K562 (cell line): ENCODE results near the gene RNF39. TPM values are rescaled to one million over a fixed set of nuclear protein-coding genes. Genes with fewer than 3 reads are reported as not detected.

ENCODE experiments used
- ATAC-seq: fragments of 200-7000 bp; cut with Tn5 transposase; 3 replicates; pipeline ENCODE4 v1.9.1; 2020; ENCODE audit warnings: moderate library complexity
- BruUV-seq: library from RNA; stranded (reverse); fragments of 400-500 nt; replicated peaks from 2 replicates; lab custom pipeline; 2021; lab: Mats Ljungman, UMichigan
- CTCF ChIA-PET: fragments of 300-600 bp; formaldehyde crosslinking; extraction: SDS; loops from one replicate; lab custom pipeline; 2021; ENCODE audit warnings: low intra/inter-chr PET ratio; lab: Yijun Ruan, JAX
- POLR2A ChIA-PET: fragments of 300-600, 350-650 bp; sonication (Branson Sonifier 250); formaldehyde crosslinking; extraction: SDS; loops from one replicate; lab custom pipeline; 2021; ENCODE audit warnings: antibody characterized with exemption, inconsistent platforms; lab: Yijun Ruan, JAX
- DNase-seq, 4 experiments: peaks; one replicate each; pipeline versions ENCODE4 v3.0.0 to v3.0.0-alpha.2; 2011 to 2018; ENCODE audit warnings: low spot score in 3 of 4, mixed read lengths in 3 of 4; ENCODE audit errors: extremely low read depth in 1 of 4
- FAIRE-seq: peaks from 2 replicates; lab custom pipeline; 2011; peaks lifted over from hg19 to GRCh38; lab: Jason Lieb, UNC
- H2AFZ ChIP-seq: 2 replicates; pipeline ENCODE4 v1.6.0; 2011; ENCODE audit warnings: low read depth, low read length, control low read depth, inconsistent platforms
- H3K27ac ChIP-seq: fragments of 200-600 bp; 3 replicates; pipeline ENCODE4 v1.8.0; 2011; ENCODE audit warnings: low read depth, mild to moderate bottlenecking, control low read depth, inconsistent platforms, low read length, moderate library complexity, mixed read lengths; ENCODE audit errors: extremely low read depth
- H3K27me3 ChIP-seq, 2 experiments: fragments of 300-600 bp in 1 of 2; 2 replicates in 1 of 2; 3 replicates in 1 of 2; pipeline versions ENCODE4 v1.6.0 to v1.8.0; 2011; ENCODE audit warnings: inconsistent platforms in 2 of 2, low read length in 2 of 2, mild to moderate bottlenecking in 1 of 2, mixed read lengths in 1 of 2, moderate library complexity in 1 of 2; ENCODE audit not compliant: control insufficient read depth in 2 of 2, insufficient read depth in 2 of 2
- H3K36me3 ChIP-seq: fragments of 300-600 bp; 3 replicates; pipeline ENCODE4 v1.8.0; 2011; ENCODE audit warnings: mild to moderate bottlenecking, low read length, inconsistent platforms; ENCODE audit not compliant: control insufficient read depth, insufficient read depth
- H3K4me1 ChIP-seq, 2 experiments: fragments of 200-600 bp in 1 of 2; replicated peaks in 1 of 2; 2 replicates in 1 of 2; 3 replicates in 1 of 2; pipeline versions ENCODE4 v1.5.1 to v1.8.0; 2011; ENCODE audit warnings: inconsistent platforms in 2 of 2, low read length in 2 of 2, mild to moderate bottlenecking in 1 of 2, mixed read lengths in 1 of 2, moderate library complexity in 1 of 2; ENCODE audit not compliant: control insufficient read depth in 2 of 2, insufficient read depth in 2 of 2
- H3K4me2 ChIP-seq: 2 replicates; pipeline ENCODE4 v1.6.1; 2011; ENCODE audit warnings: low read length, control low read depth, inconsistent platforms, mixed read lengths; ENCODE audit not compliant: insufficient read depth
- H3K4me3 ChIP-seq: fragments of 200-600 bp; sonication (generic), shearing (Covaris generic); 2 replicates; pipeline ENCODE4 v1.5.1; 2016; ENCODE audit warnings: control low read depth, inconsistent platforms
- H3K79me2 ChIP-seq: fragments of 200-600 bp; 3 replicates; pipeline ENCODE4 v1.8.0; 2011; ENCODE audit warnings: low read length, inconsistent platforms; ENCODE audit not compliant: control insufficient read depth, insufficient read depth
- H3K9ac ChIP-seq, 2 experiments: 2 replicates each; pipeline versions ENCODE4 v1.6.0 to v1.6.1; 2011; ENCODE audit warnings: low read depth in 2 of 2, low read length in 2 of 2, control low read depth in 1 of 2, inconsistent platforms in 1 of 2, mild to moderate bottlenecking in 1 of 2, mixed read lengths in 1 of 2; ENCODE audit not compliant: insufficient read depth in 1 of 2
- H3K9me1 ChIP-seq: one replicate; pipeline ENCODE4 v1.6.0; 2011; ENCODE audit warnings: inconsistent platforms, mild to moderate bottlenecking, low read length, moderate library complexity; ENCODE audit not compliant: control insufficient read depth, insufficient read depth
- H3K9me3 ChIP-seq: replicated peaks from 2 replicates; pipeline ENCODE4 v1.5.1; 2011; ENCODE audit warnings: low read depth, low read length, inconsistent platforms; ENCODE audit not compliant: control insufficient read depth, insufficient read depth
- H4K20me1 ChIP-seq: replicated peaks from 2 replicates; pipeline ENCODE4 v1.6.1; 2011; ENCODE audit warnings: low read length, inconsistent platforms, mixed read lengths; ENCODE audit not compliant: control insufficient read depth, insufficient read depth
- ATF1 ChIP-seq, 2 experiments: fragments of 450-650 bp in 1 of 2; IDR thresholded peaks; 2 replicates each; pipeline ENCODE4 v1.6.1; 2016; ENCODE audit warnings: missing compliant biosample characterization in 1 of 2, missing genetic modification characterization in 1 of 2
- ATF7 ChIP-seq: fragments of 450-650 bp; IDR thresholded peaks from 2 replicates; pipeline ENCODE4 v1.7.1; 2014; ENCODE audit warnings: mild to moderate bottlenecking, moderate library complexity
- CHD4 ChIP-seq: fragments of 200-600 bp; sonication (generic); IDR thresholded peaks from 3 replicates; pipeline ENCODE4 v1.6.1; 2012; ENCODE audit warnings: low read depth, mild to moderate bottlenecking, mixed read lengths, low read length, inconsistent platforms; ENCODE audit not compliant: insufficient read depth, insufficient replicate concordance, poor library complexity, severe bottlenecking
- CLOCK ChIP-seq: fragments of 250-450 bp; sonication (Bioruptor Pico); IDR thresholded peaks from 2 replicates; pipeline ENCODE4 v1.4.0; 2020; ENCODE audit warnings: mild to moderate bottlenecking, moderate library complexity, borderline replicate concordance
- CXXC5 ChIP-seq: fragments of 250-450 bp; sonication (Bioruptor Pico); IDR thresholded peaks from 2 replicates; pipeline ENCODE4 v1.8.0; 2022; ENCODE audit warnings: inconsistent platforms, mild to moderate bottlenecking, moderate library complexity
- GTF2F1 ChIP-seq: IDR thresholded peaks from 2 replicates; pipeline ENCODE4 v1.6.1; 2011; ENCODE audit warnings: low read depth, low read length, improper control_type of control experiment
- HMGN3 ChIP-seq: IDR thresholded peaks from 2 replicates; pipeline ENCODE4 v1.6.1; 2011; ENCODE audit warnings: borderline replicate concordance, low read depth, mild to moderate bottlenecking, mixed read lengths, low read length; ENCODE audit not compliant: insufficient read length; ENCODE audit errors: extremely low read depth
- ILK ChIP-seq: fragments of 450-650 bp; IDR thresholded peaks from 2 replicates; pipeline ENCODE4 v1.6.1; 2016; ENCODE audit warnings: missing genetic modification characterization, low read depth, mild to moderate bottlenecking, missing compliant biosample characterization, moderate library complexity, borderline replicate concordance
- KLF16 ChIP-seq: IDR thresholded peaks from 2 replicates; pipeline ENCODE4 v1.6.1; 2016; ENCODE audit warnings: antibody characterized with exemption
- POLR2AphosphoS5 ChIP-seq: IDR thresholded peaks from 2 replicates; pipeline ENCODE4 v1.6.1; 2011; ENCODE audit warnings: mild to moderate bottlenecking, low read depth, low read length, moderate library complexity; ENCODE audit not compliant: control insufficient read depth, insufficient read depth
- RB1 ChIP-seq: fragments of 450-650 bp; IDR thresholded peaks from 2 replicates; pipeline ENCODE4 v1.6.1; 2017; ENCODE audit warnings: low read depth, mild to moderate bottlenecking
- SUPT5H ChIP-seq: fragments of 450-650 bp; IDR thresholded peaks from 2 replicates; pipeline ENCODE4 v1.6.1; 2016
- TEAD1 ChIP-seq, 2 experiments: fragments of 450-650 bp in 1 of 2; sonication (generic) in 1 of 2; formaldehyde crosslinking; IDR thresholded peaks; 2 replicates each; pipeline versions ENCODE4 v1.4.0 to v1.8.0; 2020 to 2022; ENCODE audit warnings: mild to moderate bottlenecking in 2 of 2, missing genetic modification reagents in 1 of 2
- WHSC1 ChIP-seq: IDR thresholded peaks from one replicate; pipeline ENCODE4 v1.6.1; 2012; ENCODE audit warnings: low read length, control low read depth, inconsistent platforms
- ZFP36 ChIP-seq: fragments of 150-350 bp; IDR thresholded peaks from 2 replicates; pipeline ENCODE4 v1.6.1; 2018; ENCODE audit warnings: low read length, low read depth; ENCODE audit not compliant: partially characterized antibody
- WGBS: fragments of 100-300 bp; shearing (Covaris generic); methylation state at CpG from one replicate; pipeline ENCODE4 v1.1.6; 2016; ENCODE audit warnings: low coverage, mixed read lengths; ENCODE audit not compliant: insufficient coverage; ENCODE audit errors: missing lambda C conversion rate; 5-methylcytosine and 5-hydroxymethylcytosine counted together
- in situ Hi-C: fragments of 300-500 bp; cut with MboI; formaldehyde crosslinking; loops from 4 replicates; pipeline ENCODE4 v1.15.0; 2018; ENCODE audit warnings: inconsistent platforms, mixed read lengths
- intact Hi-C: fragments of 100-400 bp; cut with micrococcal nuclease; formaldehyde crosslinking; loops from 2 replicates; pipeline ENCODE4 v1.14.2; 2022
- polyA plus RNA-seq, 8 experiments: library from polyadenylated mRNA; depleted of rRNA in 4 of 8; stranded (reverse) in 5 of 8; unstranded in 3 of 8; fragments of >200 nt; fragmentation: Nextera tagmentation in 2 of 8; fragmentation: Illumina TruSeq in 1 of 8; extraction: Ambion mirVana in 2 of 8; extraction: Trizol in 1 of 8; gene quantifications; 2 replicates each; pipeline versions ENCODE4 v1.2.1 to v1.2.3, GENCODE V29; 2011 to 2014; ENCODE audit warnings: inconsistent platforms in 1 of 8, missing spikeins in 1 of 8
- total RNA-seq, 7 experiments: library from RNA; depleted of rRNA in 6 of 7; stranded (reverse); fragments of >200 nt in 6 of 7; fragmentation: Illumina TruSeq in 2 of 7; extraction: Trizol in 2 of 7; gene quantifications; 2 replicates each; pipeline versions ENCODE4 v1.2.1 to v1.2.3, GENCODE V29; 2011 to 2021; ENCODE audit warnings: low replicate concordance in 1 of 7
- TF ChIP-seq, protein P1 (sequence below), 2 experiments: IDR thresholded peaks; 2 replicates each; pipeline ENCODE4 v1.6.1; 2011; ENCODE audit warnings: borderline replicate concordance in 1 of 2, control low read depth in 1 of 2, low read depth in 1 of 2, low read length in 1 of 2, mild to moderate bottlenecking in 1 of 2, mixed read lengths in 1 of 2, moderate library complexity in 1 of 2; ENCODE audit not compliant: insufficient read depth in 1 of 2, insufficient read length in 1 of 2, poor library complexity in 1 of 2, severe bottlenecking in 1 of 2; ENCODE audit errors: extremely low read depth in 1 of 2

The RNF39 gene
- total and polyA plus RNA-seq, 9 of the 15 experiments (the other 6 are each of a cell fraction or from before 2014, with no cell fraction given) = not detected

DNA sequence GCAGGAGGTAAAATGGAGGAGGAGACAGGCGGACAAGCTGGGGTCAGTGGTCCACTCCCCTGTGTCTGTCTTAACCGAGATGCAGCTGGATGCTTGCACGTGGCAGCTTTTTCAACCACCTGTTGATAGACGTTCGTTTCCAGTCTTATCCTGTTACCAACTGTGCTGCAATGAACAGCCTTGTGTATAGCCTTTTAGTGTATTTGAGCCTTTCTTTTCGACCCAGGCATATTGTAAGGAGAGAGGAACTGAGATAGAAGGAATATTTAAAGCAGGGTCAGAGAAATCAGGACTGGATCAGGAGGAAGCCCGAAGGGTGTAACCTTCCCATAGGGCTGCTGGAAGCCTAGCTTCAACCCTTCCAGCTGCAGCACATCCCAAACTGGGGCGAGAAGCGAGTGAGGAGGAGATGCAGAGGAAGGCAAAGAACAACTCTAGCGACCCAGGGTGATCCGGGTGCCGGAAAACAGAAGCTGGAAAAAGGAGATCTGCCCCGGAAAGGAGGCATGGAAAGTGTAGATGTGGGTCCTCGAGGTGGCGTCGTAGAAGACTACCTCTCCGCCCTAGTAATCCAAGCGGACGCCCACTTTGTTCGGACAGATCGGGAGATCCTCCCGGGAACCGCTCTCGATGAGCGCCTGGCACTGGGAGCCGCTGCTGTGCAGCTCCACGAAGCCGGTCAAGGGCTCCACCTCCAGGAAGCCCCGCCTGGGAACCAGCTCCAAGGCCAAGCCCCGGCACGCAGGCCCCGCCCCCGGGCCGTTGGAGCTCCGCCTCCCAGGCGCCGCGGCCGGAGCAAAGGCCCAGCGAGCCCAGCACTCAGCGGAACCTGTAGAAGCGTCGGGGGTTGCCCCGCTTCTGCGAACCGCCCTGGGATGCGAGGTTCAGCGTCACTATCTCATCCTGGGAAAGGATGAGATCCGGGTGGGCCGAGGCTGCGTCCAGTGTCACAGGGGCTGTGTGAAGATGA lies 26.2 kb upstream of the RNF39 start:
- no peak overlapping the region for H3K27ac ChIP-seq
- DNase-seq (peak; percentile 92 to 95 (median 94)), FAIRE-seq (peak; percentile 70), ATAC-seq (peak; percentile 97)
- H3K27me3 ChIP-seq = peaks cover 11 to 25% of the 10 kb centered on the region in 2 experiments; a peak in 4 of 5 replicates
- no peaks in the 10 kb centered on the region for H3K9me3 ChIP-seq
- H3K9me1 ChIP-seq = no peaks in the 10 kb centered on the region
- H2AFZ ChIP-seq = peak overlapping the region; percentile 98
- peak overlapping the region; percentile 86 for H3K4me2 ChIP-seq
- H3K4me3 ChIP-seq = peak overlapping the region; percentile 35
- BruUV-seq = no TSS peak
- WGBS = 3% methylated on average over 43 of the region's 51 CpGs
- POLR2A ChIA-PET = interaction anchor here (0.7 to 1.0 kb wide), 4 partner anchors 10 to 30 kb away, joined by 3 to 5 read pairs (median 3); no protein-coding TSS in a partner anchor
- intact Hi-C loops = loop anchor here (2.0 to 10.0 kb wide), 3 partner anchors 35 to 296 kb away; partner anchors contain the start of gene PPP1R11
- H3K79me2 ChIP-seq = no peaks in the 10 kb centered on the region
- CTCF ChIA-PET = interaction anchor here (1.7 to 4.2 kb wide), 3 partner anchors 29 to 295 kb away, joined by 6 to 66 read pairs (median 6); no protein-coding TSS in a partner anchor
- H3K9ac ChIP-seq = peak overlapping the region; percentile 40 to 84
- in situ Hi-C loops = no loop called here
- H3K36me3 ChIP-seq = no peaks in the 10 kb centered on the region
- H4K20me1 ChIP-seq = no peaks in the 10 kb centered on the region
- H3K4me1 ChIP-seq = peaks cover 35 to 45% of the 10 kb centered on the region in 2 experiments
- TF ChIP-seq HMGN3 = peak; percentile 65
- TF ChIP-seq SUPT5H = no peak
- no peak for TF ChIP-seq GTF2F1
- TF ChIP-seq CLOCK (CRISPR knock-in tag) = no peak
- no peak for TF ChIP-seq KLF16
- no peak for TF ChIP-seq ATF1 (CRISPR knock-in tag; IDR thresholded peaks at IDR 0.05)
- peak; percentile 17 for TF ChIP-seq ATF1 (tag; IDR thresholded peaks at IDR 0.05)
- 0 out of 4 replicates have a peak, but pooled peaks of 1 of the 2 experiments have one; percentile 26 for TF ChIP-seq TEAD1 (CRISPR knock-in tag; IDR thresholded peaks at IDR 0.05)
- no peak for TF ChIP-seq ILK
- TF ChIP-seq WHSC1 = no peak
- TF ChIP-seq CHD4 = no peak
- peak; percentile 39; the same call in 1 of the 2 replicates for TF ChIP-seq ATF7
- no peak for TF ChIP-seq POLR2AphosphoS5
- peak; percentile 42 for TF ChIP-seq ZFP36
- TF ChIP-seq RB1 = peak; percentile 41; the same call in 1 of the 2 replicates
- TF ChIP-seq, protein P1, sequence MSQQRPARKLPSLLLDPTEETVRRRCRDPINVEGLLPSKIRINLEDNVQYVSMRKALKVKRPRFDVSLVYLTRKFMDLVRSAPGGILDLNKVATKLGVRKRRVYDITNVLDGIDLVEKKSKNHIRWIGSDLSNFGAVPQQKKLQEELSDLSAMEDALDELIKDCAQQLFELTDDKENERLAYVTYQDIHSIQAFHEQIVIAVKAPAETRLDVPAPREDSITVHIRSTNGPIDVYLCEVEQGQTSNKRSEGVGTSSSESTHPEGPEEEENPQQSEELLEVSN (IDR thresholded peaks at IDR 0.05; ENCODE audit: borderline replicate concordance in 1 of 2, extremely low read depth in 1 of 2, insufficient read depth in 1 of 2, insufficient read length in 1 of 2, low read depth in 1 of 2, low read length in 1 of 2, poor library complexity in 1 of 2, severe bottlenecking in 1 of 2) = peak; percentile 33 to 79
- peak; percentile 39; the same call in 1 of the 2 replicates for TF ChIP-seq CXXC5
